Measurements from ENCODE around the gene CMPK2.
A peak's percentile ranks its signal among the peaks of the same experiment; 100 is the strongest.
"Not testable (repeated sequence)": the region's sequence is repeated elsewhere in the genome, so short reads cannot be mapped to it uniquely, and the experiment has no call there.

The CMPK2 gene

DNA sequence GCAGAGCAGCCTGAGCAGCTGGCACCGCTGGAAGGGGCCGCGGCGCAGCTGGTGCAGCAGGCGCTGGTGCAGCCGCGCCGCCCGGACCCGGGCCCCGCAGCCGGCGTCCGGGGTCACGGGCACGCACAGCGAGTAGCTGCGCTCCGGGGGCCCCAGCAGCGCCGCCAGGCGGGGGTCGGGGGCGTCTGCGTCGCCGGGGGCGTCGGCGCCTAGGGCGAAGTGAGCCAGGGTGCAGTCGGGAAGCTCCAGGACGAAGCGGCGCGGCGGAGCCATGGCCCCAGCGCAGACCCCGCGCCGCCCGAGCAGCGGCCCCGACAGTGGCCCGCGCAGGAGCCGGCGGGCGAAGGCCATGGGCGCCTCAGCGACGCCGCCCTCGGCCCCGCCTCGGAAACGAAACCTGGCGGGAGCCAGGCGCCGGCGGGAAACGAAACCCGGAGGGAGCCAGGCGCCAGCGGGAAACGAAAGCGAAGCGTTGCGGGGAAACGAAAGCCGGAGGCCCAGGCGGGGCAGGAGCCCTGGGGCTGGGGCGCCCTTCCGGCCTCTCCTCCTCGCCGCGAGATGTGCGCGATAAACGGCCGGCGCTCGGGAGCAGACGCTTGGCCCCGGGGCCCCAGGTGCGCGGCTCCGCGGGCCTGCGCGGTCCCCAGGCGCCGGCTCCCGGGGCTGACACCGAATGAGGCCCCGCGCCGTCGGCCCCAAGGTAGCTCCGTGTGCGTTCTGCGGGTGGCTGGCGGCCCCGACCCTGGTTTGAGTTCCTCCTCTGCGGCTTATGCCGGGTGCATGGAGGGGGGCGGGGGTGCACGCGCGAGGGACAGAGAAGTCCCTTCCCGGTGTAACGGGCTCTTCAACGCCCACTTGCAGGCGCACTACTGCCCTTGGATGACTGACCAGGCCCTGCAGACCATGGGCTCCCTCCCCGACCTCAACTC is at the start of gene CMPK2:
TSS of gene CMPK2 (minus strand) at position 562 of the 929 bp plus-strand sequence. CDS start at position 351, 211 bp downstream.
- DNase-seq = peak in 1 of 2 experiments; percentile 24

- no peak for DNase-seq
Observed at GRCh38 chr2:6915399-6915798, 49.7 kb upstream of the CMPK2 start.

DNA sequence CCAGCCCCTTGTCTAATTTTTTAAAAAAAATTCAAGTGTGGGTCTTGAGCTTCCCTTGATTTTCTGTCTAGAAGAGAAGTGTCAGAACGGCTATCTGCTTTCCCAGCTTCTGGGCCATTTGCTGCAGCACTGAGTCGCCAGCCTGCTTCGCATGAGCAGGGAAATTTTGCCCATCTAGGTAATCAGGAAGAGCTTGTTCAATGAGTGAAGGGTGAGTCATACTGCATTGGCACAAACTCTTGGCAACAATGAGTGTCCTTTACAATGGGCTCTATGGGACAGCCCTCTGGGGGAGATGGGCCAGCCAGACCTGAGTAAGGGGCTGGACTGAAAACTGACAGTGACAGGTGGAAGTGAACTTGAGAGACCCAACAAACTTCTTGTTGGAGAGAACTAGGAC is 49.1 kb upstream of the CMPK2 start:
- peak in 1 of 2 experiments; percentile 54 for DNase-seq

GRCh38 chr2:6913415-6914157 is 47.9 kb upstream of the CMPK2 start:
- DNase-seq = no peak

GRCh38 chr2:6911721-6912120 is 46.0 kb upstream of the CMPK2 start:
- DNase-seq = no peak

GRCh38 chr2:6909431-6910385 is 44.0 kb upstream of the CMPK2 start:
- no peak for DNase-seq

GRCh38 chr2:6908291-6908690 is 42.6 kb upstream of the CMPK2 start:
- no peak for DNase-seq

- DNase-seq = no peak
Observed at GRCh38 chr2:6906165-6906741, 40.5 kb upstream of the CMPK2 start.

DNA sequence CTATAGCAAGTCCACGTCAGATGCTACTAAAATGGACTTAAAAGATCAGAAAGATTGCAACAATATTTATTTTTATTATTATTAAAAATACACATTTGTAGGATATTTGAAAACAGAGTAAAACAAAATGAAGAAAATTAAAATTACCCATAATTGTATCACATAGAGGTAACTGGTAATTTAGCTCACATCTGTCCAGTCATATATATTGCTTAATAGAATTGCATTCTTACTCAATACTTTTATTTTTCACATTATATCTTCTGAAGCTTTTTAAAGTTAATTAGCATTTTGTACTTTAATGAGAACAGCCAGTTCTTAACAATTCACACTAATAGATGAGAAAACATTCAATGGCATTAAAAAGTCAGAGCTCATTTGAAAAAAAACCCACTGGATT is 40.0 kb upstream of the CMPK2 start:
- DNase-seq = no peak

- DNase-seq = not testable (repeated sequence)
Observed at GRCh38 chr2:6902581-6902980, 36.9 kb upstream of the CMPK2 start.

GRCh38 chr2:6896930-6897759 is 31.4 kb upstream of the CMPK2 start:
- peak; percentile 40 to 62 for DNase-seq

GRCh38 chr2:6893876-6894482 is 28.3 kb upstream of the CMPK2 start:
- no peak for DNase-seq

- DNase-seq = no peak
Observed at GRCh38 chr2:6888724-6889123, 23.0 kb upstream of the CMPK2 start.

DNA sequence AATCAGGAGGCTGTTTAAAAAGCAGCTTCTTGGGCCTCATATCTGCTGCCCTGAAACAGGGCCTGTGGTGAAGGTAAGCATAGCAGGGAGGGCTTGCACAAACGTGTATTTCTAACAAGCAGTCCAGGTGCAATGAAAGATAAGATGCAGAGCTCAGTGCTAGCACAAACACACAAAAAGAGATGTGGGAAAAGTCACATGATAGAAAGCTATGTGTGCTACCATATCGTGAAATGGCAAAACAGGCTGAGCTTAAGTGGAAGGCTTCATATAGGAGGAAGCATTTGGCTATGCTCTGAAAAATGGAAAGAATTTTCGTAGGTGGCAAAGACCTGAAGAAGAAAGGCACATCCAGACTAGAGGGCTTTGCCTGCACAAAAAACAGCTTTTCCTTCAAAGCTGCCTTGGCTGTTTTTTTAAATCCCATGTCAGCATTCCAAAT is 22.1 kb upstream of the CMPK2 start:
- no peak for DNase-seq

- DNase-seq = no peak
Observed at GRCh38 chr2:6885968-6886367, 20.3 kb upstream of the CMPK2 start.

DNA sequence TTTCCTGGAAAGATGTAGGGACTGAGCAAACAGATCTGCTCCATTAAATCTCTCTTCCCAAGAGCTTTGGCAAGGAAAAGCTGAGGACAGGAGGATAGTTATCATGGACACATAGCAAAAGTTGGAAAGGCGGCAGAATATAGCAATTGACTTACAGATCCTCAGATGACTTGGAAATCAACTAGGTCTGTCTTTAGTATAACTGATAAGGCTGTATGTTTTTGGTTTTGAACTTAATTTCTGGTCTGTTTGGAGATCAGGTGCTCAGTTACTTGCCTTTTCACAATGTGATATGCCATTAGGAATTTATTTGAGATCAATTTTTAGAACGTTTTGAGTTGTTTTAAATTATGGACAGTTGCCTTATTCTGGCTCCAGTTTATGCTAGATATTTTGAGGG is 19.8 kb upstream of the CMPK2 start:
- DNase-seq = no peak

- peak in 1 of 2 experiments; percentile 21 for DNase-seq
Observed at GRCh38 chr2:6883448-6884122, 17.9 kb upstream of the CMPK2 start.

DNA sequence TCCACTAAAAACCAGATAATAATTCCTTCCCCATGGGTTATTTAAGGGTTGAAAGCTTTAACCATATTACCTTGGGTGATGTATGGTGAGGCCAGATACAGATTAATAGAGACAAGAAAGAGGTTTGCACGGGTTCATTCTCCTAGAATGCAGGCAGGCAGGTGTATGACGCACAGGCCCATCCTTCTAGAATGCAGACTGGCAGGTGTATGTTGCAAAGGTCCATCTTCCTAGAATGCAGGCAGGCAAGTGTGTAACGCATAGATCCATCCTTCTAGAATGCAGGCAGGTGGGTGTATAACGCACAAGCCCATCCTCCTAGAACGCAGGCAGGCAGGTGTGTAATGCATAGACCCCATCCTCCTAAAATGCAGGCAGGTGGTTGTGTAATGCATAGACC is 15.8 kb upstream of the CMPK2 start:
- DNase-seq = no peak

DNA sequence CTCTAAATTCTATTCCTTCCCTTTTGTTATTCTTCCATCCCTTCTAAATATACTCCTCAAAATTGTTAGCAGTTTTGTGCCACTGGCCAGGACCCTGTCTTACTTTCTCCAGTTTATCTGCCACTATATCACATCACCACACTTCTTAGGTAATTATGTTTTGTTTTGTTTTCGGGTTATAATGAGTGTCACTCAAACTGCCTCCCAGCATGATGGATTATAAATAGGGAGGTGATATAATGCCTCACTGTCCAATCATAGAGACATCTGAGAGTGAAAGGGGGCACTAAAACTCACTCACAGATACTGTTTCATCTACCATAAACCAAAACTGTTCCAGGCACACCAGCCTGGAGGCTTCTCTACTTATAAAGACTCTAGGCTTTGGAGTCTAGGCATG is 15.3 kb upstream of the CMPK2 start:
- no peak for DNase-seq

- no peak for DNase-seq
Observed at GRCh38 chr2:6880200-6880733, 14.6 kb upstream of the CMPK2 start.
